ENCODE results near the gene ST3GAL3.

DNA sequence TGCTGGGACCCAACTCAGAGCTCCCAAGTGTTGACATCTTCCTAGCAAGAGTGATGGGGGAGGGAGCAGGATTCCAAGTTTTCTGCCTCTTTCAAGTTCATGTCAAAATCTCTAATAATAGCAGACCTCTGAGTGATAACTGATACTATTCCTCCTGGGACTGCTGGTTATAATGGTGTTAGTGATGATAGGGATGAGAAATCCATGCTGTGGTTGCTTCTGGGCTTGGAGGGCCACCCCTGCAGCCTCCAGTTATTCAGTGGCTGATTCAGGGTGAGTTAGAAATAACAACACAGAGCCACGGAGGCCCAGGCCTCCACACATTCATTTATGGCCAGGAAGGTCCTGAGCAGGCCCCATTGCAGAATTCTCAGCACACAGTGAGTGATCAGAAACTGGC is 185.7 kb downstream of the ST3GAL3 start:
- TF ChIP-seq, protein P1, sequence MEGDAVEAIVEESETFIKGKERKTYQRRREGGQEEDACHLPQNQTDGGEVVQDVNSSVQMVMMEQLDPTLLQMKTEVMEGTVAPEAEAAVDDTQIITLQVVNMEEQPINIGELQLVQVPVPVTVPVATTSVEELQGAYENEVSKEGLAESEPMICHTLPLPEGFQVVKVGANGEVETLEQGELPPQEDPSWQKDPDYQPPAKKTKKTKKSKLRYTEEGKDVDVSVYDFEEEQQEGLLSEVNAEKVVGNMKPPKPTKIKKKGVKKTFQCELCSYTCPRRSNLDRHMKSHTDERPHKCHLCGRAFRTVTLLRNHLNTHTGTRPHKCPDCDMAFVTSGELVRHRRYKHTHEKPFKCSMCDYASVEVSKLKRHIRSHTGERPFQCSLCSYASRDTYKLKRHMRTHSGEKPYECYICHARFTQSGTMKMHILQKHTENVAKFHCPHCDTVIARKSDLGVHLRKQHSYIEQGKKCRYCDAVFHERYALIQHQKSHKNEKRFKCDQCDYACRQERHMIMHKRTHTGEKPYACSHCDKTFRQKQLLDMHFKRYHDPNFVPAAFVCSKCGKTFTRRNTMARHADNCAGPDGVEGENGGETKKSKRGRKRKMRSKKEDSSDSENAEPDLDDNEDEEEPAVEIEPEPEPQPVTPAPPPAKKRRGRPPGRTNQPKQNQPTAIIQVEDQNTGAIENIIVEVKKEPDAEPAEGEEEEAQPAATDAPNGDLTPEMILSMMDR (IDR thresholded peaks at IDR 0.05; ENCODE audit: insufficient read depth, low read depth, low read length) = no peak
- no peak for TF ChIP-seq EZH2 (IDR thresholded peaks at IDR 0.05; ENCODE audit: insufficient read depth, low read length)

All from astrocyte (in vitro differentiated cells and primary cell).